Activated T-helper 1 cell treated with anti-CD3 and anti-CD28 coated beads, Interleukin-2, amount 50 U/mL, for 16 hours (primary cell): ENCODE data around the gene RBPJ.
"Not testable (repeated sequence)": the region's sequence is repeated elsewhere in the genome, so short reads cannot be mapped to it uniquely, and the experiment has no call there.

Experiments
- DNase-seq, 2 donors: peaks; one replicate each; pipeline ENCODE4 v3.0.0-alpha.2; 2020; ENCODE audit warnings: low read depth in 1 of 2, low spot score in 1 of 2

The RBPJ gene

DNA sequence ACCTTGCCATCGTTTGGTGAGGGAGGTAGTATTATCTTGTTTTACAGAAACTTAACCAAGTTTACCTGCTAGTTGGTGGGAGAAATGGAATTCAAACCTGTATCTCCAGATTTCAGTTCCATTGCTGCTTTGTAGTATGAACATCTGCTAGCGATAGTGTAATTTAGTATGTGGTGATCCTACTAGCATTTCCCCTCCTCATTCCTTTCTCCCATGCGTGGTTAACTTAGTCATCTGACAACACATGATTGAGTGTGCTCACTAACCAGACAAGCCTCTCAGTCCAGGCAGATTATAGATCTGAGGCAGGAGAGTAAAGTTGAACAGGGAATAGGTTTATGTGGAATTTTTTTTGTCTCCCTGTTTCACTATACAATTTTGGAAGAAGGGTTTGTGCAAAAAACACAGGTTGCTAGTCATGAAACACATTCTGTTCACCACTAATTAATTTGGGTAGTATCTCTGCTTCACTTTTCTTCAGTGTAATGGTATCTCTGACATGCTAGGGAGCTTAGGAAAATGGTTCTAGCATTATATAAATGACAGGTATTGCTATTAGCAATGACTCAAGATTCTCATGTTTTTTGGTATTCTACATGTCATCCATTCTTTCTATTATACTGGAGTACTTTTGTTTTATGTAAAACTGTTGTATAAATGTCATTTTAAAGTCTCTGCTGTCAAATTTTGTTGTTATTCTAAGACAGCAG lies 21.7 kb downstream of the RBPJ start:
- DNase-seq: no peak

- DNase-seq: no peak
Measured at GRCh38 chr4:26343038-26343398, 22.2 kb downstream of the RBPJ start.

DNA sequence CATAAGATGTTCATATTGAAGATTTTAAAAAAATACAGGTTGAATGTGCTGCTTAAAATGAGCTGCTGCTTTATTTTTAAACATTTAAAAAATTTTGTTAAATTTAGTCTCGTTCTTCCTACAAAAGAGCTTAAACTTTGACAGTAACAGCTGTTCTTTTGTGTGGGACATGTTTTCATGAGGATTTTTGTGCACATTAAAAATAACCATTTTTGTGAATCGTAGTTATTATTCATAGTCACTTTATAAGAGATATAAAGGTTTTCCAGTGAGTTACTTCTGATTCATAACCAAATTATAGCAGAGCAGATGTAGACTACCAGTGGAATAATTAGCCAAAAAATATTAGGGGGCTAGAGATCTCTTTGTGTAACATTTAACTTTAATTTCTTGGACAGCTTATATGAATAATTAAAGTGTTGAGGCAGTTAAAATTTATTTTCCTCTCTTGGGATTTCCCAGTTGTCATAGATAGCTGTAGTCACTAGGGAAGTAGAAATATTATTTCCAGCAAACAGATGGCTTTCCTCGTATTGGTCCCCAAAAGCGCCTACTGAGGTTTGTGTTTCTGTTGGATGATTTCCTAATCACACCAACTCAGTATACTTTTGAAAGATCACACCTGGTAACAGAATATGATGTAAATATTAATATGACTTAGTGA lies 24.2 kb downstream of the RBPJ start:
- no peak for DNase-seq

- DNase-seq: no peak
Measured at GRCh38 chr4:26345565-26345938, 24.7 kb downstream of the RBPJ start.

DNA sequence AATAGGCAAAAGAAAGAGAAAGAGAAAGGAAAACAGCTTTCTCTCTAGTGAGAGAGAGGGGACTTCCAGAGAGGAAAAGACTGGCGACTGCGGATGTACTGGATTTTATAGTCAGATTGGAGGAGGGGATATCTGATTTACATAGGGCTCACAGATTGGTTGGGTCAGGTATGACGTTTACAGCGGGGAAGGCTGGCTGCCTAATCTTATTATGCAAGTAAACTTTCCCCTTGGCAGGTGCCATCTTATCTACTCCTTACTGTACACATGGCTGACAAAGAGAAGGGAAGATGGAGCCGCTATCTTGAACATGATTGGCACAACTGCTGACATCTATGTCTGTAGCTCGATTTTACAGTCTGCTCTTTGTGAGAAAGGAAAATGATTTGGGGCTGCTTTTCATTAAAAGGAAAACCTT lies 25.4 kb downstream of the RBPJ start:
- DNase-seq: no peak

GRCh38 chr4:26349496-26349895 lies 28.7 kb downstream of the RBPJ start:
- no peak for DNase-seq

GRCh38 chr4:26351685-26352084 lies 30.9 kb downstream of the RBPJ start:
- no peak for DNase-seq

DNA sequence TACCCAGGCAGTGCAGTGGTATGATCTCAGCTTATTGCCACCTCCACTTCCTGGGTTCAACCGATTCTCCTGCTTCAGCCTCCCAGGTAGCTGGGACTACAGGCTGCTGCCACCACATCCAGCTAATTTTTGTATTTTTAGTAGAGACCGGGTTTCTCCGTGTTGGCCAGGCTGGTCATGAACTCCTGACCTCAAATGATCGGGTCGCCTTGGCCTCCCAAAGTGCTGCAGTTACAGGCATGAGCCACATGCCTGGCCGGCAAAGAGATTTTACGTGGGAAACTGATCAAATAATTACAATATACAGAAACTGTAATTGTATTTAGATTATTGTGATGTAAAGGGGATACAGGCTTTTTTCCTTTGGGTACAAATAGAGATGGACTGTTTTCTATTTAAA lies 33.7 kb downstream of the RBPJ start:
- no peak for DNase-seq

GRCh38 chr4:26355392-26356052 lies 34.7 kb downstream of the RBPJ start:
- no peak for DNase-seq

- DNase-seq: no peak
Measured at GRCh38 chr4:26356081-26356501, 35.3 kb downstream of the RBPJ start.

- DNase-seq: not testable (repeated sequence)
Measured at GRCh38 chr4:26359521-26359920, 38.7 kb downstream of the RBPJ start.

- no peak for DNase-seq
Measured at GRCh38 chr4:26360273-26360672, 39.5 kb downstream of the RBPJ start.

DNA sequence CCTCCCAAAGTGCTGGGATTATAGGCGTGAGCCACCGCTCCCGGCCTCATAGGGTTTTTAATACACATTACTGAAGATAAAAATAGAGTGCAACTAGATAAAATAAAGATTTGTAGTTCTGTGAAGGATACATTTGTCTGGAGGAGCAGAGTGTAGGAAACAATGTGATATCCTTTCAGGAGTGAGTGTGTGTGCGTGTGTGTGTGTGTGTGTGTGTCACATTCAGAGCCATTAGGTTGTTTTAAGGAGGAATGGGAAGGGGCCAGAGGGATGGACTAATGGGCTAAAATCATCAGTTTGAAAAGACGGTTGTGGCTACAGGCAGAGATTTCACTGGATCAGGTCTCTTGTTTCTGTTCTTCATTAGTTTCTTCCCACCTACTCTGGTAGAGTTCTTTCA lies 40.0 kb downstream of the RBPJ start:
- no peak for DNase-seq

DNA sequence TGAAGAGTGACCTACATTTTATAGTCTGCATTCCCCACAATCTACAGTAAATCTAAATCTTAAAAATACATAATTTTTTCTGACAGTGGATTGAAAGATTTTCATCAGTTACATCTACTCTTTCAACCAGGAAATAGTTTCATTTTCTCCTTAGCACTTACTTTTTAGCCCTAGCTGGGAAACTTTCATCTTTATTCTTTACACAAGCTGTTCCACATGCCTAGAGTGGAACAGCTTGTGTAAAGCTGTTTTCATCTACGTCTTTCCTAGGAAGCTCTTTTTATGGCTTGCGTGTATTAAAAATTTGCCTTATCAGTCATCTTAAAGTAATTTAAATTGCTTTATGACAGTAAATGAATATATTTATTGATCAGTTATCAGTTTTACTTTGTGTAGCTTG lies 40.5 kb downstream of the RBPJ start:
- no peak for DNase-seq

- no peak for DNase-seq
Measured at GRCh38 chr4:26362745-26363439, 42.1 kb downstream of the RBPJ start.

GRCh38 chr4:26365537-26366150 lies 44.8 kb downstream of the RBPJ start:
- DNase-seq: no peak

- no peak for DNase-seq
Measured at GRCh38 chr4:26367811-26368210, 47.0 kb downstream of the RBPJ start.

DNA sequence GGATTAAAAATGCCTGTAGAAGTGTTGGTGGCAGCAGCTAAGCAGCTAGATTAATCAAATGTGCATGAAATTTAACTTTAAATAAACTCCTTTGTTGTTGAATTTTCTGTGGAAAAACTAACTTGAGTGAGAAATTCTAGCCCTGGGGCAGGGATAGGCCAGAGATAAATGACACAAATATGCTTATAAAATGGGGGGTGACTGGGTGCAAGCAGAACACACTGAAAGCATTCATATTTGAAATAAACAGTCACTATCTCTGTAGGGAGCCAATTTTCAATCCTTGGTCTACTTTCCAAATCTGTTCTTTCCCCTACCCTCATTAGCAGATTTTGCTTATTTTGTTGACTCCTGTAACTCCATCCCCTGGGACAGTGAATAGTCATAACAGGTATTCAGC lies 47.9 kb downstream of the RBPJ start:
- DNase-seq: no peak

DNA sequence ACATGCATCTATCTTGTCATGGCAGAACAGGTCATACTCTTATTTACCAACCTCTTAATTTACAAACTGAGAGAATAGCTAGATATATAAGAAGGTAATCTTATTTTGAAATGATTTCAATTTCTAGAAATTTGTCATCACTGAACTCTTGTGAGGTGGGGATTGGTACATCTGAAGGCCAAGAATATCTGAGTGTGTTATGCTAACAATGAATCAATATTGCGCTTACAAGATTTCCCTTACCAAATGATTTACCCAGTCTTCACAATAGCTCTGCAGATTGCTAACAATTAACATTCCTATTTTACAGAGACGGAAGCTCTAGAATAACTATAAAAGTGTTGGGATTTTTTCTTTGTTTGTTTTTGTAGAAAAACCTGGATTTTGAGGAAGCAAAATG lies 48.3 kb downstream of the RBPJ start:
- no peak for DNase-seq

- no peak for DNase-seq
Measured at GRCh38 chr4:26369581-26369980, 48.8 kb downstream of the RBPJ start.

DNA sequence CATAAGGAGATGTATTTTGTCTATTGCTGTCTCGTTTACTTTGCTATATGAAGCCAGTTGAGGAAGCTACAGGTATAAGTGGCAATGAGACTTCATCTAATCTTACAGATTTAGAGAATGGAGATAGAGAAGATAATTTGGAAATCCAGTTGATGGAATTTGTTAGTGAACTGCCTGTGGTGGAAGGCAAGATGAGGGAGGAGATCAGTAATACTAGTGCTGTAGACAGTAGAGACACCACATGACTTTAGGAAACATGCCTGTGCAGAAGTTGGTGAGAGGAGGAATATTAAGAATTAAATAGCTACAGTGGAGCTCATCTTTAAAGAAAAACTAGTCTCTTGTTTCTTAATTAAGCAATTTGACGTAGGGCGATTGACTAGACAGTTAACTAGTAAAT lies 51.3 kb downstream of the RBPJ start:
- no peak for DNase-seq
